Endothelial cell of umbilical vein (primary cell): ENCODE measurements around the gene ANK2. TPM values are rescaled to one million over a fixed set of nuclear protein-coding genes. Genes with fewer than 3 reads are reported as not detected.

Experiments
- BruUV-seq: library from RNA; stranded (reverse); fragments of 400-500 nt; replicated peaks from 2 replicates; lab custom pipeline; 2021; lab: Mats Ljungman, UMichigan
- CTCF ChIA-PET: fragments of 300-600, 350-600 bp; sonication (Branson Sonifier 250); formaldehyde crosslinking; loops from one replicate; lab custom pipeline; 2021; ENCODE audit warnings: antibody characterized with exemption, inconsistent platforms; lab: Charles Lee
- POLR2A ChIA-PET: fragments of 300-600, 350-600 bp; sonication (Branson Sonifier 250); formaldehyde crosslinking; loops from one replicate; lab custom pipeline; 2021; ENCODE audit warnings: antibody characterized with exemption, inconsistent platforms; lab: Charles Lee
- DNase-seq: peaks from one replicate; pipeline ENCODE4 v3.0.0-alpha.2; 2011; ENCODE audit warnings: low read depth, low spot score
- FAIRE-seq: peaks from 2 replicates; lab custom pipeline; 2011; peaks lifted over from hg19 to GRCh38; lab: Jason Lieb, UNC
- H2AFZ ChIP-seq: 2 replicates; pipeline ENCODE4 v1.6.0; 2012; ENCODE audit warnings: low read depth, low read length, control low read depth, inconsistent platforms
- H3K27ac ChIP-seq: 2 replicates; pipeline ENCODE4 v1.5.1; 2011; ENCODE audit warnings: low read depth, mild to moderate bottlenecking, control low read depth, low read length, moderate library complexity; ENCODE audit not compliant: insufficient read depth
- H3K27me3 ChIP-seq, 2 experiments: 2 replicates each; pipeline versions ENCODE4 v1.6.0 to v1.6.1; 2011; ENCODE audit warnings: low read length in 2 of 2, mixed read lengths in 1 of 2; ENCODE audit not compliant: control insufficient read depth in 2 of 2, insufficient read depth in 2 of 2
- H3K36me3 ChIP-seq, 2 experiments: 2 replicates in 1 of 2; 3 replicates in 1 of 2; pipeline ENCODE4 v1.5.1; 2011; ENCODE audit warnings: low read length in 2 of 2, mild to moderate bottlenecking in 1 of 2, moderate library complexity in 1 of 2; ENCODE audit not compliant: control insufficient read depth in 2 of 2, insufficient read depth in 2 of 2; ENCODE audit errors: extremely low read depth in 1 of 2
- H3K4me1 ChIP-seq: 3 replicates; pipeline ENCODE4 v1.5.1; 2011; ENCODE audit warnings: mild to moderate bottlenecking, low read length; ENCODE audit not compliant: control insufficient read depth, insufficient read depth; ENCODE audit errors: extremely low read depth
- H3K4me2 ChIP-seq: 2 replicates; pipeline ENCODE4 v1.6.1; 2011; ENCODE audit warnings: low read length, control low read depth, mixed read lengths; ENCODE audit not compliant: insufficient read depth
- H3K4me3 ChIP-seq, 3 experiments: fragments of 200-600 bp in 1 of 3; sonication (generic), shearing (Covaris generic) in 1 of 3; replicated peaks in 1 of 3; 2 replicates each; pipeline ENCODE4 v1.5.1; 2011 to 2016; ENCODE audit warnings: control low read depth in 3 of 3, low read length in 3 of 3, mild to moderate bottlenecking in 2 of 3, inconsistent platforms in 1 of 3, low read depth in 1 of 3, moderate library complexity in 1 of 3; ENCODE audit not compliant: insufficient read depth in 1 of 3
- H3K79me2 ChIP-seq: 2 replicates; pipeline ENCODE4 v1.6.0; 2012; ENCODE audit warnings: low read length, inconsistent platforms; ENCODE audit not compliant: control insufficient read depth, insufficient read depth
- H3K9ac ChIP-seq: replicated peaks from 2 replicates; pipeline ENCODE3; 2011; ENCODE audit warnings: low read length, control low read depth; ENCODE audit not compliant: insufficient read depth; ENCODE audit errors: extremely low read depth
- H3K9me1 ChIP-seq: replicated peaks from 3 replicates; pipeline ENCODE4 v1.6.0; 2011; ENCODE audit warnings: mild to moderate bottlenecking, low read length; ENCODE audit not compliant: control insufficient read depth, insufficient read depth; ENCODE audit errors: extremely low read depth
- H3K9me3 ChIP-seq: replicated peaks from 2 replicates; pipeline ENCODE4 v1.5.1; 2012; ENCODE audit warnings: low read length, inconsistent platforms; ENCODE audit not compliant: control insufficient read depth, insufficient read depth
- H4K20me1 ChIP-seq: replicated peaks from 2 replicates; pipeline ENCODE3; 2011; ENCODE audit warnings: mild to moderate bottlenecking, low read length; ENCODE audit not compliant: control insufficient read depth, insufficient read depth; ENCODE audit errors: extremely low read depth
- EZH2 ChIP-seq: IDR thresholded peaks from 2 replicates; pipeline ENCODE4 v1.6.1; 2012; ENCODE audit warnings: borderline replicate concordance, low read depth, mild to moderate bottlenecking, moderate library complexity, low read length, inconsistent platforms; ENCODE audit not compliant: severe bottlenecking
- FOS ChIP-seq: IDR thresholded peaks from 2 replicates; pipeline ENCODE4 v1.6.1; 2011; ENCODE audit warnings: mild to moderate bottlenecking, low read length, moderate library complexity, borderline replicate concordance; ENCODE audit not compliant: insufficient read depth
- GATA2 ChIP-seq: IDR thresholded peaks from 2 replicates; pipeline ENCODE4 v1.7.0; 2011; ENCODE audit warnings: low read depth, mild to moderate bottlenecking, moderate library complexity, mixed read lengths, low read length; ENCODE audit not compliant: insufficient read length, insufficient read depth
- JUN ChIP-seq: IDR thresholded peaks from 2 replicates; pipeline ENCODE4 v1.6.1; 2011; ENCODE audit warnings: borderline replicate concordance, low read depth; ENCODE audit not compliant: insufficient read length, insufficient read depth
- MYC ChIP-seq: IDR thresholded peaks from one replicate; pipeline ENCODE4 v1.6.1; 2011; ENCODE audit warnings: mild to moderate bottlenecking, low read depth, low read length
- POLR2A ChIP-seq: IDR thresholded peaks from 2 replicates; pipeline ENCODE4 v1.6.1; 2012; ENCODE audit warnings: low read depth, mild to moderate bottlenecking, control low read depth, low read length
- POLR2AphosphoS5 ChIP-seq: IDR thresholded peaks from 2 replicates; pipeline ENCODE4 v1.6.1; 2012; ENCODE audit warnings: low read depth, mild to moderate bottlenecking, control low read depth, low read length, moderate library complexity; ENCODE audit not compliant: insufficient read depth
- dilution Hi-C: fragments of 300-500 bp; cut with MboI; formaldehyde crosslinking; loops from one replicate; pipeline ENCODE4 v1.15.0; 2019; ENCODE audit warnings: low sequenced_read_pairs; ENCODE audit not compliant: extremely low pct_ligation_motif_present
- intact Hi-C: fragments of 100-400 bp; cut with micrococcal nuclease; formaldehyde crosslinking; loops from one replicate; pipeline ENCODE4 v1.10.0; 2022
- polyA plus RNA-seq, 4 experiments: library from polyadenylated mRNA; depleted of rRNA in 3 of 4; stranded (reverse) in 3 of 4; unstranded in 1 of 4; fragments of >200 nt; gene quantifications; 2 replicates each; pipeline versions ENCODE4 v1.2.1 to v1.2.3, GENCODE V29; 2011 to 2012; ENCODE audit warnings: missing spikeins in 1 of 4
- total RNA-seq: library from RNA; stranded (reverse); gene quantifications from 2 replicates; pipeline ENCODE4 v1.2.3, GENCODE V29; 2021
- TF ChIP-seq, protein P1 (sequence below): IDR thresholded peaks from 2 replicates; pipeline ENCODE4 v1.6.1; 2011; ENCODE audit not compliant: insufficient read depth, insufficient read length
- TF ChIP-seq, protein P2 (sequence below), 2 donors: IDR thresholded peaks; 1 replicate in 1 of 2; 2 replicates in 1 of 2; pipeline ENCODE4 v1.5.1; 2011; ENCODE audit warnings: low read length in 2 of 2, mild to moderate bottlenecking in 2 of 2, moderate library complexity in 2 of 2, control low read depth in 1 of 2, inconsistent platforms in 1 of 2, low read depth in 1 of 2; ENCODE audit not compliant: insufficient read depth in 1 of 2; ENCODE audit errors: extremely low read depth in 1 of 2

Gene ANK2
- total and polyA plus RNA-seq, 2 donors (not counting 3 experiments of a cell fraction or from before 2014, with no cell fraction given) = not detected

DNA sequence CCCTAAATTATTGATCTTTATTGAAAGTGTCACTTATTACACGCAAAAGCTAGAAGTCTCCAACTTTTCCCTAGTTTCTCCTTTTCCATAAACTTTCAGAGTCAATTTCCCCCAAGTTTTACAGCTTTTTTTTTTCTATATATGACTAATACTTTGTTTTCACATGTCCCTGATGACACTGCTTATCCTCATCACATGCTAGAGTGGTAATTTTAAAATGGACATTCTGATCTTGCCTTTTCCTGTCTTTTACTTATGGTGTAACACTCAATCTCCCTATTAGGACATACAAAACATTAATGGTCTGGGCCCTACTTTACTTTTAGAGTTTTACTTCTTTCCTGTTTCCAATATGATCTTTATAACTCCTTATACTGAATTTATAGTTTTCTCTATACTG lies 112.6 kb downstream of the ANK2 start:
- Histone ChIP-seq H3K9me1 (no peaks in the 10 kb centered on the region), H3K9me3 (no peaks in the 10 kb centered on the region), H3K4me3 (no peak overlapping the region), H3K36me3 (no peaks in the 10 kb centered on the region), H3K27ac (no peak overlapping the region), H3K79me2 (no peaks in the 10 kb centered on the region), H3K4me2 (no peak overlapping the region), H4K20me1 (no peaks in the 10 kb centered on the region), H3K4me1 (no peaks in the 10 kb centered on the region), H3K9ac (no peak overlapping the region), H3K27me3 (no peaks in the 10 kb centered on the region), H2AFZ (no peak overlapping the region)
- TF ChIP-seq FOS = no peak
- TF ChIP-seq, protein P1, sequence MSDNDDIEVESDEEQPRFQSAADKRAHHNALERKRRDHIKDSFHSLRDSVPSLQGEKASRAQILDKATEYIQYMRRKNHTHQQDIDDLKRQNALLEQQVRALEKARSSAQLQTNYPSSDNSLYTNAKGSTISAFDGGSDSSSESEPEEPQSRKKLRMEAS = no peak
- TF ChIP-seq JUN = no peak
- TF ChIP-seq, protein P2, sequence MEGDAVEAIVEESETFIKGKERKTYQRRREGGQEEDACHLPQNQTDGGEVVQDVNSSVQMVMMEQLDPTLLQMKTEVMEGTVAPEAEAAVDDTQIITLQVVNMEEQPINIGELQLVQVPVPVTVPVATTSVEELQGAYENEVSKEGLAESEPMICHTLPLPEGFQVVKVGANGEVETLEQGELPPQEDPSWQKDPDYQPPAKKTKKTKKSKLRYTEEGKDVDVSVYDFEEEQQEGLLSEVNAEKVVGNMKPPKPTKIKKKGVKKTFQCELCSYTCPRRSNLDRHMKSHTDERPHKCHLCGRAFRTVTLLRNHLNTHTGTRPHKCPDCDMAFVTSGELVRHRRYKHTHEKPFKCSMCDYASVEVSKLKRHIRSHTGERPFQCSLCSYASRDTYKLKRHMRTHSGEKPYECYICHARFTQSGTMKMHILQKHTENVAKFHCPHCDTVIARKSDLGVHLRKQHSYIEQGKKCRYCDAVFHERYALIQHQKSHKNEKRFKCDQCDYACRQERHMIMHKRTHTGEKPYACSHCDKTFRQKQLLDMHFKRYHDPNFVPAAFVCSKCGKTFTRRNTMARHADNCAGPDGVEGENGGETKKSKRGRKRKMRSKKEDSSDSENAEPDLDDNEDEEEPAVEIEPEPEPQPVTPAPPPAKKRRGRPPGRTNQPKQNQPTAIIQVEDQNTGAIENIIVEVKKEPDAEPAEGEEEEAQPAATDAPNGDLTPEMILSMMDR (IDR thresholded peaks at IDR 0.05; ENCODE audit: extremely low read depth in 1 of 2, insufficient read depth in 1 of 2, low read depth in 1 of 2, low read length in 2 of 2) = no peak
- no peak for TF ChIP-seq MYC
- intact Hi-C loops (no loop called here), dilution Hi-C loops (no loop called here)
- BruUV-seq = no TSS peak
- DNase-seq = no peak
- no peak for FAIRE-seq
- CTCF ChIA-PET = interaction anchor here (1.5 kb wide), 1 partner anchor 15 kb away, joined by 4 read pairs; no protein-coding TSS in a partner anchor
- POLR2A ChIA-PET = no interaction called here

GRCh38 chr4:113169368-113169767 lies 119.9 kb downstream of the ANK2 start:
- TF ChIP-seq POLR2AphosphoS5 (no peak), JUN (no peak), MYC (no peak), GATA2 (no peak), EZH2 (no peak), POLR2A (no peak), FOS (no peak)
- TF ChIP-seq, protein P1 = no peak
- TF ChIP-seq, protein P2 (IDR thresholded peaks at IDR 0.05; ENCODE audit: extremely low read depth in 1 of 2, insufficient read depth in 1 of 2, low read depth in 1 of 2, low read length in 2 of 2) = no peak
- Histone ChIP-seq H3K4me2 (no peak overlapping the region), H3K27me3 (peaks cover 0 to 2% of the 10 kb centered on the region in 2 experiments), H3K4me1 (no peaks in the 10 kb centered on the region), H3K36me3 (no peaks in the 10 kb centered on the region), H3K4me3 (no peak overlapping the region), H3K9me1 (peaks cover 3% of the 10 kb centered on the region), H3K9me3 (no peaks in the 10 kb centered on the region), H3K79me2 (no peaks in the 10 kb centered on the region), H4K20me1 (no peaks in the 10 kb centered on the region), H3K9ac (no peak overlapping the region), H3K27ac (no peak overlapping the region), H2AFZ (no peak overlapping the region)
- FAIRE-seq (no peak), DNase-seq (no peak)
- no TSS peak for BruUV-seq
- dilution Hi-C loops (no loop called here), intact Hi-C loops (no loop called here)
- ChIA-PET CTCF (no interaction called here), POLR2A (no interaction called here)
